ENCODE results near the gene CDH2.

Gene CDH2

DNA sequence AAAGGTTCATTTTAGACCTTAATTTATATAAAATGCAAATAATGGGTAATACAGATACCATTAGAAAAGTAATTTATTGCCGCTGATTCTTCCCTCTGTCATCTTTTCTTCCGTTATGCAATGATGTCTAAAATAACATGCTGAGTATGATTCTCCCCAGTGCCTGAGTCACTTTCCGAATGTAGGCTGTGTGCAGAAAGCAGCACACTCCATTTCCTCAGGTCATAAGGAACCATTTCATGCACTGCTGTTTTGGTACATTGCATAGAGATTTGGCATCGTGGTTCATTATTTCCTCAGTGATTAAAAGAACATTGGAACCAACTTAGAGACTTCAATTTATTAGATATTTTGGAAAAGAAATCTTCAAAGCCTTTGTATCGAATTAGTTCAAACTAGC, 173.5 kb downstream of the CDH2 start:
- H3K27me3 ChIP-seq: no peaks in the 10 kb centered on the region
- no peak overlapping the region for H3K27ac ChIP-seq
- H3K4me1 ChIP-seq (ENCODE audit: control insufficient read depth in 1 of 2, insufficient read depth in 1 of 2, low read depth in 1 of 2, low read length in 1 of 2): no peaks in the 10 kb centered on the region
- H3K9me3 ChIP-seq: no peaks in the 10 kb centered on the region
- H3K36me3 ChIP-seq: no peaks in the 10 kb centered on the region
- TF ChIP-seq, protein P1, sequence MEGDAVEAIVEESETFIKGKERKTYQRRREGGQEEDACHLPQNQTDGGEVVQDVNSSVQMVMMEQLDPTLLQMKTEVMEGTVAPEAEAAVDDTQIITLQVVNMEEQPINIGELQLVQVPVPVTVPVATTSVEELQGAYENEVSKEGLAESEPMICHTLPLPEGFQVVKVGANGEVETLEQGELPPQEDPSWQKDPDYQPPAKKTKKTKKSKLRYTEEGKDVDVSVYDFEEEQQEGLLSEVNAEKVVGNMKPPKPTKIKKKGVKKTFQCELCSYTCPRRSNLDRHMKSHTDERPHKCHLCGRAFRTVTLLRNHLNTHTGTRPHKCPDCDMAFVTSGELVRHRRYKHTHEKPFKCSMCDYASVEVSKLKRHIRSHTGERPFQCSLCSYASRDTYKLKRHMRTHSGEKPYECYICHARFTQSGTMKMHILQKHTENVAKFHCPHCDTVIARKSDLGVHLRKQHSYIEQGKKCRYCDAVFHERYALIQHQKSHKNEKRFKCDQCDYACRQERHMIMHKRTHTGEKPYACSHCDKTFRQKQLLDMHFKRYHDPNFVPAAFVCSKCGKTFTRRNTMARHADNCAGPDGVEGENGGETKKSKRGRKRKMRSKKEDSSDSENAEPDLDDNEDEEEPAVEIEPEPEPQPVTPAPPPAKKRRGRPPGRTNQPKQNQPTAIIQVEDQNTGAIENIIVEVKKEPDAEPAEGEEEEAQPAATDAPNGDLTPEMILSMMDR (IDR thresholded peaks at IDR 0.05): no peak
- H3K4me3 ChIP-seq (ENCODE audit: low read depth in 1 of 2, low read length in 1 of 2): no peak overlapping the region

DNA sequence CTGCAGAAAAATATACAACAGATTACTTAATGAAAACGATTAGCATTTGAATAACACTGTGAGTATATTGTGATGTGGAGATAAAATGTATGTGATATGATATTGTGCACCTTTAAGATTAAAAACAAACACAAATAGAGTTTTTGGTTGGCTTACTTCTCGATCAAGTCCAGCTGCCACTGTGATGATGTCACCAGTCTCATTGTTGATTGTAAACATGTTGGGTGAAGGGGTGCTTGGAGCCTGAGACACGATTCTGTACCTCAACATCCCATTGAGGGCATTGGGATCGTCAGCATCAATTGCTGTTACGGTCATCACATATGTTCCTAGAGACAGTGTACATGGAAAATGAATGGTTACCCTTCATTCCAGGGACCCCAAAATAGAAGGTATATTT, 174.1 kb downstream of the CDH2 start:
- Histone ChIP-seq H3K4me1 (ENCODE audit: control insufficient read depth in 1 of 2, insufficient read depth in 1 of 2, low read depth in 1 of 2, low read length in 1 of 2) (no peaks in the 10 kb centered on the region), H3K9me3 (no peaks in the 10 kb centered on the region), H3K36me3 (no peaks in the 10 kb centered on the region), H3K4me3 (ENCODE audit: low read depth in 1 of 2, low read length in 1 of 2) (no peak overlapping the region), H3K27me3 (no peaks in the 10 kb centered on the region), H3K27ac (no peak overlapping the region)
- TF ChIP-seq, protein P1 (IDR thresholded peaks at IDR 0.05): no peak

DNA sequence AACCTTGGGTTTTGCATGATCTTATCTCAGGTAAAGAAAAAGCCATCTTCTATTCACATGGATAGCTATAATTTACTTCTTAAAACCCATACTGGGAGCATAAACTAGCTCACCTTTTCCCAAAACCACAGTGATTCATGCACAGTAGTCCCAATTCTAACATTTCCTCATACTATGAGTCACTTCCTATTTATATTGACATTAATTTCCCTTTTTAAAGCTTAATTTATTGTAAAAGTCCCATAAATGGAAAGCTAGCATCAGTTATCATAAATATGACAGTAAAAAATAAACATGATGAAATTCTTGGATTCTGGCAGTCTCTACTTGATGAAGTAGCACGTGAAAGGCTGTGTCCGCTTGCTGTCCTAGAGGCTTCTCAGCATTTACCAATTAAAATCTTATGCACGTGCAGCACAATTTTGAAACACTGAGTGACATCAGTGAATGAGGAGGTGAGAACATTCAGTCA, 180.1 kb downstream of the CDH2 start:
- Histone ChIP-seq H3K36me3 (no peaks in the 10 kb centered on the region), H3K4me1 (ENCODE audit: control insufficient read depth in 1 of 2, insufficient read depth in 1 of 2, low read depth in 1 of 2, low read length in 1 of 2) (no peaks in the 10 kb centered on the region), H3K27ac (no peak overlapping the region), H3K27me3 (no peaks in the 10 kb centered on the region), H3K9me3 (no peaks in the 10 kb centered on the region), H3K4me3 (ENCODE audit: low read depth in 1 of 2, low read length in 1 of 2) (no peak overlapping the region)
- TF ChIP-seq, protein P1 (IDR thresholded peaks at IDR 0.05): no peak

DNA sequence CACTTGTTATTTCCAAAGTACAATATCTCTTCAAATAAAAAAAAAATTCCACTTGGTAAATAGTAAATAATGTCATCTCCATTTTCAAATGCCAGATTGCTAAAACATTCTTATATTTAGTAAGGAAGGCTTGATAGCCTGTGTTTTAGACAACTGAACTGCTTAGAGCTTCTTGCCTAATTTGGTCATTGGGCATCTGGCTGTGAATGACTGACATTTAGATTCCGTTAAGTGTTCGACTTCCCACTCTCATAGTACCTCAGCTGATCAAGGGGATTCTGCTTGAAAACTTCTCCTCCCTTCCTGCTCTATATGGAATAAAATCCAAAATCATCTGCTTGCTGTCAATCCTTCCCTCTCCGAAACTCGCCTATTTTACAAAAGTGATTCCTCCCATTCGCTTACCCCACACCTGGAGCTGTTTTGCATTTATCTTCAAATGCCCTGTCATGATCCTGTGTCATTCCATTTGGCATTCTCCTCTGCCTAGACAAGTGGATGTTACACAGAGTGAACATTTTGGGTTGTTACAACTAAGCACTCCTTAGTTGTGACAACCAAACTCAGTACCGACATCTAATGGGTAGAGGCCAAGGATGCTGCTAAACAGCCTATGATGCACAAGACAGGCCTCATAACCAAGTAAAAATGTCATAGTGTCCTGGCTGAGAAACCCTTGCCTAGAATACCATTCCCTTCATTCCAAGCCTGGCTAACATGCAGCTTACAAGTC, 181.0 kb downstream of the CDH2 start:
- Histone ChIP-seq H3K4me1 (ENCODE audit: control insufficient read depth in 1 of 2, insufficient read depth in 1 of 2, low read depth in 1 of 2, low read length in 1 of 2) (no peaks in the 10 kb centered on the region), H3K9me3 (no peaks in the 10 kb centered on the region), H3K4me3 (ENCODE audit: low read depth in 1 of 2, low read length in 1 of 2) (no peak overlapping the region), H3K36me3 (no peaks in the 10 kb centered on the region), H3K27me3 (no peaks in the 10 kb centered on the region), H3K27ac (no peak overlapping the region)
- TF ChIP-seq, protein P1 (IDR thresholded peaks at IDR 0.05): no peak

DNA sequence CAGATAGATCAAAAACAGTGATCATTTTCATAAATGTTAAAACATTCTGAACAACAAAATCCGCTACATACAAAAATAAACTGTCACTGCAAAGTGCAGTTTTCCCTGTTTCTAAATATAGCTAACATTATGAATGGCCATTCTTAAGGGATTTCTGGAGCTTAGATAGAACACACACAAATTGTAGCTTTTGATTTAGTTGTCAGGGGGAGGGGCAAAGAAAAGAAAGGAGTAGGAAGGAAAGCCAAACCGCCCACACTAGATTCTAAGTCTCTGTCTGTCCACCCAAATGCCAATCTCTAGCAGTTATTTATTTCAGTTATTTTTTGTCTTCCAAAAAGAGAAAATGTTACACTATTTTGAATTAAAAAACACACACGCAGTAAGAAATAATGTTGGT, 182.4 kb downstream of the CDH2 start:
- H3K27me3 ChIP-seq: no peaks in the 10 kb centered on the region
- no peaks in the 10 kb centered on the region for H3K9me3 ChIP-seq
- TF ChIP-seq, protein P1 (IDR thresholded peaks at IDR 0.05): no peak
- H3K4me3 ChIP-seq (ENCODE audit: low read depth in 1 of 2, low read length in 1 of 2): no peak overlapping the region
- H3K27ac ChIP-seq: no peak overlapping the region
- H3K4me1 ChIP-seq (ENCODE audit: control insufficient read depth in 1 of 2, insufficient read depth in 1 of 2, low read depth in 1 of 2, low read length in 1 of 2): no peaks in the 10 kb centered on the region
- H3K36me3 ChIP-seq: no peaks in the 10 kb centered on the region

Measured in neutrophil (primary cell).